Right atrium auricular region (tissue), 2 donors: ENCODE data around the gene TLCD3B. TPM values are rescaled to one million over a fixed set of nuclear protein-coding genes. Genes with fewer than 3 reads are reported as not detected.

Experiments
- DNase-seq: peaks from one replicate; pipeline ENCODE4 v3.0.0-alpha.2; 2019; ENCODE audit warnings: low spot score
- H3K27ac ChIP-seq, 2 donors: fragments of 200-600 bp; sonication (generic); 1 replicate in 1 of 2; 2 replicates in 1 of 2; pipeline ENCODE4 v1.5.1; 2016 to 2019
- H3K27me3 ChIP-seq, 2 donors: fragments of 200-600 bp; sonication (generic); one replicate each; pipeline versions ENCODE4 v1.5.1 to v1.6.0; 2017 to 2019
- H3K36me3 ChIP-seq: fragments of 200-600 bp; sonication (generic); one replicate; pipeline ENCODE4 v1.5.1; 2016
- H3K4me1 ChIP-seq, 2 donors: fragments of 200-600 bp; sonication (generic); one replicate each; pipeline versions ENCODE4 v1.5.1 to v1.6.0; 2017 to 2019
- H3K4me3 ChIP-seq, 2 donors: fragments of 200-600 bp; sonication (generic); 1 replicate in 1 of 2; 2 replicates in 1 of 2; pipeline ENCODE4 v1.5.1; 2017 to 2019; ENCODE audit warnings: mild to moderate bottlenecking in 1 of 2, moderate library complexity in 1 of 2
- H3K9me3 ChIP-seq, 2 donors: fragments of 200-600 bp; sonication (generic); one replicate each; pipeline ENCODE4 v1.5.1; 2019
- total RNA-seq, 2 donors: library from RNA; depleted of rRNA; stranded (reverse); fragments of >200 nt; gene quantifications; one replicate each; pipeline ENCODE4 v1.1.0, GENCODE V29; 2016
- TF ChIP-seq, protein P1 (sequence below), 2 donors: fragments of 200-600 bp; sonication (generic); IDR thresholded peaks; one replicate each; pipeline ENCODE4 v1.5.1; 2019; ENCODE audit warnings: antibody characterized with exemption in 2 of 2

TLCD3B gene
- total RNA-seq, 2 donors from 2014 or later: not detected

DNA sequence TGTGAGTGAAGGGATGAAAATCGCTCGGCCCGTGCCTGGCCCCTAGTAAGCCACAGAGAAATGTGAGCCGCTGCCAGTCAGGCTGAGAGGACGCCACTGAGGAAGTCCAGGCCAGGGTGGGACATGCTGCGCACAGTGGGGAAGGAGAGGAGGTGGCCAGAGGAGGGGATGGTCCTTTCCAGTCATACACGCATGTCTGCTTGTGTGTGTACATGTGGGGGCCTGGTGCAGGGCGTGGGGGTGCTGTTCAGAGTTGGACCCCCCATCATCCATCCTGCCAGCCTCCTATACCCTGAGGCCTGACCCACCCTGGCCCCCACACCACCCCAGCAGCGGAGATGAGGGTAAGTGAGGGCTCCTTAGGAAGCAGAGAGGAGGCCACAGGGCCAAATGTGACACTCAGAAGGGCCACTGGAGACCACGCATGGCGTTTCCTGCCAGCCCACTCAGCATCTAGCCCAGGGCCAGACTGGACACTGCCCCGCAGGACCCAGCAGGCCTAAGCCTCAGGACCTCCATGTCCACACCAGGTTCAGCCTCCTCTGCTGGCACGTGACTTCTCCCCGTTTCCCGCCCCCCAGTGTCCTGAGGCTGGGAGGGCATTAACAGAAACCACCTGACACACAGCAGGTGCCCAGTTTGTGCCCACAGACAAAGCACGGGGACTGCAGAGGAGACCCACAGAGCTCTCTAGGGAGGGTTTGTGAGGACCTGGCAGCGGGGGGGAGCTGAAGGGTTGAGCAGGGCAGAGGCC lies 27.2 kb downstream of the TLCD3B start:
- no peaks in the 10 kb centered on the region for H3K36me3 ChIP-seq
- H3K9me3 ChIP-seq: no peaks in the 10 kb centered on the region
- H3K4me1 ChIP-seq: peaks cover 0 to 5% of the 10 kb centered on the region in 2 donors
- H3K27me3 ChIP-seq: no peaks in the 10 kb centered on the region
- H3K27ac ChIP-seq: no peak overlapping the region
- H3K4me3 ChIP-seq: no peak overlapping the region
- TF ChIP-seq, protein P1, sequence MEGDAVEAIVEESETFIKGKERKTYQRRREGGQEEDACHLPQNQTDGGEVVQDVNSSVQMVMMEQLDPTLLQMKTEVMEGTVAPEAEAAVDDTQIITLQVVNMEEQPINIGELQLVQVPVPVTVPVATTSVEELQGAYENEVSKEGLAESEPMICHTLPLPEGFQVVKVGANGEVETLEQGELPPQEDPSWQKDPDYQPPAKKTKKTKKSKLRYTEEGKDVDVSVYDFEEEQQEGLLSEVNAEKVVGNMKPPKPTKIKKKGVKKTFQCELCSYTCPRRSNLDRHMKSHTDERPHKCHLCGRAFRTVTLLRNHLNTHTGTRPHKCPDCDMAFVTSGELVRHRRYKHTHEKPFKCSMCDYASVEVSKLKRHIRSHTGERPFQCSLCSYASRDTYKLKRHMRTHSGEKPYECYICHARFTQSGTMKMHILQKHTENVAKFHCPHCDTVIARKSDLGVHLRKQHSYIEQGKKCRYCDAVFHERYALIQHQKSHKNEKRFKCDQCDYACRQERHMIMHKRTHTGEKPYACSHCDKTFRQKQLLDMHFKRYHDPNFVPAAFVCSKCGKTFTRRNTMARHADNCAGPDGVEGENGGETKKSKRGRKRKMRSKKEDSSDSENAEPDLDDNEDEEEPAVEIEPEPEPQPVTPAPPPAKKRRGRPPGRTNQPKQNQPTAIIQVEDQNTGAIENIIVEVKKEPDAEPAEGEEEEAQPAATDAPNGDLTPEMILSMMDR (IDR thresholded peaks at IDR 0.05): no peak
- no peak for DNase-seq

GRCh38 chr16:30002614-30003346 lies 28.3 kb downstream of the TLCD3B start:
- Histone ChIP-seq H3K36me3 (no peaks in the 10 kb centered on the region), H3K4me3 (no peak overlapping the region), H3K4me1 (peaks cover 0 to 5% of the 10 kb centered on the region in 2 donors), H3K9me3 (no peaks in the 10 kb centered on the region), H3K27ac (no peak overlapping the region), H3K27me3 (no peaks in the 10 kb centered on the region)
- no peak for DNase-seq
- TF ChIP-seq, protein P1 (IDR thresholded peaks at IDR 0.05): no peak

GRCh38 chr16:30000735-30001631 lies 30.1 kb downstream of the TLCD3B start:
- Histone ChIP-seq H3K9me3 (no peaks in the 10 kb centered on the region), H3K27me3 (no peaks in the 10 kb centered on the region), H3K4me3 (no peak overlapping the region), H3K4me1 (peaks cover 0 to 13% of the 10 kb centered on the region in 2 donors), H3K36me3 (no peaks in the 10 kb centered on the region), H3K27ac (no peak overlapping the region)
- DNase-seq: no peak
- TF ChIP-seq, protein P1 (IDR thresholded peaks at IDR 0.05): no peak

- H3K27me3 ChIP-seq: no peaks in the 10 kb centered on the region
- TF ChIP-seq, protein P1 (IDR thresholded peaks at IDR 0.05): no peak
- no peak for DNase-seq
These were observed 31.5 kb downstream of the TLCD3B start for GRCh38 chr16:29999605-30000004.

GRCh38 chr16:29996766-29997250 lies 34.3 kb downstream of the TLCD3B start:
- Histone ChIP-seq H3K27ac (peak overlapping the region in 1 of 2 donors; percentile 93), H3K9me3 (no peaks in the 10 kb centered on the region), H3K4me3 (peak overlapping the region; percentile 58 to 76), H3K27me3 (no peaks in the 10 kb centered on the region), H3K4me1 (peaks cover 0 to 24% of the 10 kb centered on the region in 2 donors), H3K36me3 (peaks cover 16% of the 10 kb centered on the region)
- DNase-seq: no peak
- TF ChIP-seq, protein P1 (IDR thresholded peaks at IDR 0.05): no peak

More at GRCh38 chr16:29999605-30000004, 31.5 kb downstream of the TLCD3B start:
- Histone ChIP-seq H3K4me3 (no peak overlapping the region), H3K9me3 (no peaks in the 10 kb centered on the region), H3K36me3 (no peaks in the 10 kb centered on the region), H3K4me1 (peaks cover 0 to 13% of the 10 kb centered on the region in 2 donors), H3K27ac (no peak overlapping the region)
